Vagina (tissue), 2 donors: ENCODE measurements around the gene EIF3F.

ENCODE experiments used
- CTCF ChIP-seq, 3 experiments: fragments of 450-650 bp in 2 of 3; fragments of 200-600 bp in 1 of 3; sonication (generic) in 1 of 3; IDR thresholded peaks; one replicate each; pipeline ENCODE4 v1.5.1; 2017 to 2019; ENCODE audit warnings: antibody characterized with exemption in 3 of 3, mild to moderate bottlenecking in 2 of 3, moderate library complexity in 2 of 3
- POLR2A ChIP-seq, 2 donors: fragments of 450-650 bp; IDR thresholded peaks; one replicate each; pipeline ENCODE4 v1.6.1; 2017; ENCODE audit warnings: antibody characterized with exemption in 2 of 2, mild to moderate bottlenecking in 2 of 2, moderate library complexity in 2 of 2
- POLR2AphosphoS5 ChIP-seq, 2 donors: sonication (generic); formaldehyde crosslinking; IDR thresholded peaks; one replicate each; pipeline ENCODE4 v1.9.0; 2017; ENCODE audit warnings: antibody characterized with exemption in 2 of 2, mild to moderate bottlenecking in 2 of 2, low read depth in 1 of 2; ENCODE audit not compliant: insufficient read depth in 1 of 2

- TF ChIP-seq CTCF (IDR thresholded peaks at IDR 0.05) (no peak), POLR2A (IDR thresholded peaks at IDR 0.05) (no peak), POLR2AphosphoS5 (IDR thresholded peaks at IDR 0.05; ENCODE audit: insufficient read depth in 1 of 2, low read depth in 1 of 2) (no peak)
These were observed 36.9 kb downstream of the EIF3F start for GRCh38 chr11:8023831-8024555.
